GM04504 (cell line): ENCODE results near the gene CLEC2L.

Experiments used
- DNase-seq: peaks from one replicate; pipeline ENCODE4 v3.0.0-alpha.2; 2012; ENCODE audit warnings: low read depth

Gene CLEC2L

DNA sequence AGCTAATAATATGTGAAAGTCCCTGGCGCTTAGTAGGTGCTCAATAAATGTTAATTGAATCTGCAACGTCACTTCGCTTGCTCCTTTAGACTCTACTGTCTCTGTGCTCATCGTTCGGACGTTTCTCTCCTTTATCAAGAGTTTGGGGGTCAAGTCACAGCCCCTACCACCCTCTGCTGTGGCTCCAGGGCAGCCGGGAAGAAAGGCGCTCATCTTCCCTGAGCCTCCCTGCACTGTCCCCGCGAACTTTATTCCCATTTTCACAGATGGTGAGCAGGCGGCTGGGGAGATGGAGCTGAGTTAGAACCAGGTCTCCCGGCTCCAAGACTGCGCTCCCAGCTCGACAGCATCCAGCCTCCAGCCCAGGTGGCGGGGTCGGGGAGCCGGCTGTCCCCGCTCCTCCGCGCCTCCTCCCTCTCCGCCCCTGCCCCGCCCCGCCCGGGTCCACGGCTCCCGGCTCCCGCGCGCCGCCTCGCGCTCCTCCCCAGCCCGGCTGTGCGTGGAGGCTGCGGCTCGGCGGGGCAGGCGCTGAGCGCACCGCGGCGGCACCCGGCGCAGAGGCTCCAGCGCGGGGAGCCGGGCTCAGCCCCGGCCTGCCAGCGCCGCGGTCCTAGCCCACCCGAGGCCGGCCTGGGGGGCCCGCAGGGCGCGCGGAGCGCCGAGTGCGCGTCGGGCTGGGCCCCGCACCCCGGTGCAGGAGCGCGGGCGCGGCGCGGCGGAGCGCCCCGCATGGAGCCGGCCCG is at the start of gene CLEC2L:
Gene CLEC2L (plus strand): TSS at position 487 of the 743 bp plus-strand sequence. CDS start 243 bp downstream, at position 730.
- DNase-seq, result no peak

DNA sequence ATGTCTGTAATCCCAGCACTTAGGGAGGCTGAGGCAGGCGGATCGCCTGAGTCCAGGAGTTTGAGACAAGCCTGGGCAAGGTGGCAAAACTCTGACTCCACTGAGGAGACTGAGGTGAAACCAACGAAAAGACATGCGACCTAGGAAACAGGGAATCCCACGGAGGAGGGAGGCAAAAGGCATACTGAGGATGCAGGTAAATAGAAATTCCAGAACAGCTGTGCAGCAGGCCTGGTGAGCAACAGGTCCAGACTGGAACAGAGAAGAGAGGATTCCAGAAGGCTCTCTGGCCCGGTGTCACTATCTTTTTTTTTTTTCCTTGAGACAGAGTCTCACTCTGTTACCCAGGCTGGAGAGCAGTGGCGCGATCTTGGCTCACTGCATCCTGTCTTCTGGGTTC is 47.3 kb upstream of the CLEC2L start:
- no peak for DNase-seq

DNA sequence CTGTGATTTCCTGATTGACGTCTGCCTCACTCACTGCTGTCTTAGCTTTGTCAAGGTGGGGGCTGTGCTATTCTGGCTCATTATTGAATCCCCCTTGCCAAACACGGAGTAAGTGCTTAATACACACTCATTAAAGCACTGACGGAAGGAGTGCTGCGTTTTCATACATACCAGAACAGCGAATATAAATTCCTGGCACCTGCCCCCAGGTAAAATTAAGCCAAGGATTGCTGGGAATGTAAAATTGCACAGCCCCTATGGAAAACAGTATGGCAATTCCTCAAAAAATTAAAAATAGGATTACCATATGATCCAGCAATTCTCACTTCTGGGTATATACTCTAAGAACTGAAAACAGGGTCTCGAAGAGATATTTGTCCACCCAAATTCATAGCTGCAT is 46.6 kb upstream of the CLEC2L start:
- no peak for DNase-seq

DNA sequence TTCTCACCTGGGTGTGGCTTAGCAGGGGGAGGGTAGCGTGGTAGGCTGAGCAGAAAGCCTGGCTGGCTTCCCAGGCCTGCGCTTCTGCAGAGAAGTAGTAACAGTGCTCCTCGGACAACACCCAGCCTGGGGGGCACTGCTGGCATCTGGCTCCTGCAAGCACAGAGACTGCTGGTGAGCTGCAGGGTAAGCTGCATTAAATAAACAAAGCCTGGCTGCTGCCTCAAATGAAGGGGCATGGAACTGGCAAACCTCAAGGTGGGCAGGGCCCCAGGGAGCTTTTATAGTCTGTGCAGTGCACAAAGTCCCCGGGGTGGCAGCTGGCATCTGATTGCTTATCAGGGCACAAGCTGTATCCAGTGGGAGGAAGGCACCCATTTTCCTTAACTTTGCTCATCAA is 43.9 kb upstream of the CLEC2L start:
- DNase-seq, result no peak

DNA sequence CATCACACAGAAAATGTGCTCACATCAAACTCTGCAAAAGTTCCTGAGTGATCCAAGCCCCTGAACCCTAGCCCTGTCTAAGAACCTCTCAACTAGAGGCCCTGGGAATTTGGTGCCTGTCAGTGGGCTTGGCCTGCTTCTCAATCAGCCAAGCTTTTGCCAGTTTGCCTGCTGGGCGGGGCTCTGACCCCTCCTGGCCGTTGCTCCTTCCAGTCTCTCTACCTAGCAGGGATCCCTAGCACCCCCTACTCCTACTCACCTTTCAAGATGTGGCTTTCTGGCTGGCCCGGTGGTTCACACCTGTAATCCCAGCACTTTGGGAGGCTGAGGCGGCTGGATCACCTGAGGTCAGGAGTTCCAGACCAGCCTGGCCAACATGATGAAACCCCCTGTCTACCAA is 42.1 kb upstream of the CLEC2L start:
- DNase-seq, result no peak

DNA sequence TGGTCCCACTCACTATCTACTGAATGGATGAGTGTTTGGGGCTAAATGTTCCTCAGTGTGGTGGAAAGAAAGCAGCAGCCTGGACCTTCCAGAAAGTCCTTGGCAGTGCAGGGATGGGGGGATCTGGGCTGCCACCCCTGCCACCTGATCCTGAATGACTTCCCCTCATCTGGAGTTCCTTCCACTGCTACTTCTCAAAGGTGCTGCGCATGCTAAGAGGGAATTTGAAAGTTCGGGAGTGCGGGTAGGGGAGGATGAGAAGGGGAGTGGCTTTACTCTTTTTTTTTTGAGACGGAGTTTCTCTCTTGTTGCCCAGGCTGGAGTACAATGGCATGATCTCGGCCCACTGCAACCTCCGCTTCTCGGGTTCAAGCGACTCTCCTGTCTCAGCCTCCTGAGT is 41.4 kb upstream of the CLEC2L start:
- DNase-seq, result no peak

DNA sequence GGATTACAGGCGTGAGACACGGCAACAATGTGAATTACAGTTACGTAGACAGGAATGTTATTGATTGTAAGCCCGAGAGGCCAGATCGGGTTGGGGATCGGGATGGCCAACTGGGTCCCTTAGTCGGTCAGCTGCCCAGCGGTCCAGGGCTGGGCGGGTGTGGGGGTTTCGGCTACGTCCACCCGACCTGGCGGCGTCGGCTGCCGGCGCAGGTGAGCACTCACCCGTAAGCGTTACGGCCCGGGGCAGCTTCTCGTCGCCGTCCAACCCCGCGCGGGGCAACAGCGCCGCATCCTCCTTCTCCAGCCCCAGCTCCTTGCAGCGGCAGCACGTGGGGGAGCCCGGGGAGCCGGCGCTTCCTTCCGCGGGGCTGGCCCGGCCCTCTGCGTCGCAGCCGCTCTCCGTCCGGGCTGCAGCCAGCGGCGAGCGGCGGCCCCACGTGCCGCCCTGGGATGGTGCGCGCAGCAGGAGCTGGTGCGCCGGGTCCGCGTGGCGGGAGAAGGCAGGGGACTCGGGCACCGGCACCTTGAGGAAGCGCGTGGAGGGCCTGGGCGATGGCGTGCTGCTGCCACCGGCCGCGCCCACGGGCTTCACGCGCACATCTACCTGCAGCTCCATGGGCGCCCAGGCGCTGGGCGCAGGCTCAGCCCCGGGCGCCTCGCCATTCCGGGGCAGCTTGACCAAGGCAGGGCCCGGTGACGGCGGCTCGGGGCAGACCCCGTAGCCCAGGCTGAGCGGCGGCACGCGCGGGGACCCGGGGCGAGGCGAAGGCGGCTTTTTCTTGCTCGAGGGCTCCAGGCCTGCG is 40.6 kb upstream of the CLEC2L start:
- no peak for DNase-seq

DNA sequence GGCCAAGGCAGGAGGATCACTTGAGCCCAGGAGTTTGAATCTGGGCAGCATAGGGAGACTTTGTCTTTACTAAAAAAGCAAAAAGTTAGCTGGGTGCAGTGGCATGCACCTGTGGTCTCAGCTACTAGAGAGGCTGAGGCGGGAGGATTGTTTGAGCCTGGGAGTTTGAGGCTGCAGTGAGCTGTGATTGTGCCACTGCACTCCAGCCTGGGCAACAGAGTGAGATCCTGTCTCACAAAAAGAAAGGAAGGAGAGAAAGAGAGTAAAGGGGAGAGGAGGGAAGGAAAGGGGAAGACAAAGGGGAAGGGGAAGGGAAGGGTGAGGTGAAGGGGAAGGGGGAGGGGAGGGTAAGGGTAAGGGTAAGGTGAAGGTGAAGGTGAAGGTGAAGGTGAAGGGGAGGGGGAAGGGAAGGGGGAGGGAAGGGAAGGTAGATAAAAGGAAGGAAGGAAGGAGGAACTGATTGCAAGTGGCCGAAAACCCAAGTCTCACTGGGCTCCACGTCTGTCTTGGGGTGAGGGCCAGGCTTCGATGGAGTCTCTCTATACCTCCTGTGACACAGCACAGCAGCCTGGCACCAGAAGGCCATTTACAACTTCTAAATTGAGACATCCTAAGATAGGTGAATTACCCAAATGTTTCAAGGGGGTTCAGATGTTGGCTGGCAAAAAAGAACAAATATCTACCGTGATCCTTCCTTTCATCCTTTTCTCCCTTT is 36.0 kb upstream of the CLEC2L start:
- DNase-seq, result no peak

DNA sequence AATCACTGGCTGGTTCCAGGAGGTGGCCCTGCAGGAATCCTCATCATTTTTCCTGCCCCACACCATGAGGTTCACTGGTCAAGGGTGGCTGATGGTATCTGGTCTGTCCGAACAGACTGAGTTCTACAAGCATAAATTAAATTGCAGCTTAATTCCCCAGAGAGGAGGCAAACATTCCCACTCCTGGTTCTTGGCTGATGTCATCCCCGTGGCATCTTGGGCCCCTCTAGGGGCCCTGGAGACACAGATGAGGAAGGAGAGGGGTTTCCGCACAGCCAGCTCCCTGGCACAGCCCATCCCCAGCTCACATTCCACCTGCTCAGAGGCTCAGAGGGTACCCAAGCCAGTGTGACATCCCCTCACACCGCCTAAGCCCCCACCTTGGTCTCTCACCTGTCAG is 34.7 kb upstream of the CLEC2L start:
- DNase-seq, result no peak

DNA sequence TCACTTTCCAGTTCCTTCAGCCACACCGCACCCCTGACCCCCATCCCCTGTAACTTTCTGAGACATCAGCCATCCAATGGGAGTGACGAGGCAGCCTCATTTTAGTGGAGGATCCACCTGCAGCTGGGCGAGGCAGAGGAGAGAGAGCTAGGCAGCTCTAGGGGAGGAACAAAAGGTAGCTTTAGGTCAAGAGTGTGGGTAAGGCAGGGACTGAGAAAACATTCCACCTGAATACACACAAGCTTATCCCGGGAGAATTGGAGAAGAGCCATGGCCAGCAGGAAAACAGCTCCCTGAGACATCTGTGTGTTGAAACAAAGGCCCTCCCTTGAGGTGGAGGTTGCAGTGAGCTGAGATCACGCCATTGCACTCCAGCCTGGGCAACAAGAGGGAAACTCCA is 33.4 kb upstream of the CLEC2L start:
- no peak for DNase-seq

DNA sequence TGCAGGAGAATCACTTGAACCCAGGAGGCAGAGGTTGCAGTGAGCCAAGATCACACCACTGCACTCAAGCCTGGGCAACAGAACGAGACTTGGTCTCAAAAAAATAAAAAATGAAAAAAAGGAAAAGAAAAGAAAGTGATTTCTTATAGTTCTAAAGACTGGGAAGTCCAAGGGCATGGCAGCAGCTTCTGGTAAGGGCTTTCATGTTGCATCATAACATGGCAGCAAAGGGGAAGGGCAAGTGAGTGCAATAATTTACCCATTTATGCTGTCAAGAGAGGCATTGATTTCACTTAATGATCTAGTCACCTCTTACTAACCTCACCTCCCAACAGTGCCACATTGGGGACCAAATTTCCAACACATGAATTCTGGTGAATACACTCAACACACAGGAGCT is 31.2 kb upstream of the CLEC2L start:
- DNase-seq, result no peak

DNA sequence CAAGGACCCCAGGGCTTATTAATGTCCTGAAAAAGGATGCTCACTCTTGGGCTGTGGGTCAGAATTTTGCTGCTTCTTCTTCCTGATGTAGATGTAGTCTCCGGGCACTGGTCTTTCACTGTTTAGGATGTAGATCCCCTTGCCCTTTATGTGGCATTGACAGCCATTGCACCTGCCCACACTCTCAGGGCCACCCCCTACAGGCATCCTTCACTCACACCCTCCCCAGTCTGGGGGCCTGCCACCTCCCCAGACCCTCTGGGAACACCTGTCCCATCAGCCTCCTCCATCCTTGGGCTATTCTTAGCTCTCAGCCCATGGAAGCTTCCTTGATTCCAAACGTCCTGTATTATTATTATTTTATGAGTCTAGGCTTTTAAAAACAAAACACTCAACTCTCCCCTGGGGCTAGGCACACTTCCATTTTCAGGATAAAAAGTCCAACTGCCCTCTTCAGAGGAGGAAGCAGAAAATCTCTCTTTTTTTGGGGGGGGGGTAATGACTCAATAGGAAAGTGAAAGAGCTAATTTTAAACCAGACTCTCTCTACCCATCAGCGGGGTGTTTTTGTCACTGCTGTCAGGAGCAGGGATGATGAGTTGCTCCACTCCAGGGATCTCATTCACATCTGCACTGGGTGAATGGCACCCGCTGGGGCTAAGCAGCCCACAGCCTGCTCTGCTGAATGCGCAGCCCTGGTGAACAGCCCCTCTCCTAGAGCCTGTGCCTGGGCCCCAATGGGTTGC is 28.5 kb upstream of the CLEC2L start:
- no peak for DNase-seq

DNA sequence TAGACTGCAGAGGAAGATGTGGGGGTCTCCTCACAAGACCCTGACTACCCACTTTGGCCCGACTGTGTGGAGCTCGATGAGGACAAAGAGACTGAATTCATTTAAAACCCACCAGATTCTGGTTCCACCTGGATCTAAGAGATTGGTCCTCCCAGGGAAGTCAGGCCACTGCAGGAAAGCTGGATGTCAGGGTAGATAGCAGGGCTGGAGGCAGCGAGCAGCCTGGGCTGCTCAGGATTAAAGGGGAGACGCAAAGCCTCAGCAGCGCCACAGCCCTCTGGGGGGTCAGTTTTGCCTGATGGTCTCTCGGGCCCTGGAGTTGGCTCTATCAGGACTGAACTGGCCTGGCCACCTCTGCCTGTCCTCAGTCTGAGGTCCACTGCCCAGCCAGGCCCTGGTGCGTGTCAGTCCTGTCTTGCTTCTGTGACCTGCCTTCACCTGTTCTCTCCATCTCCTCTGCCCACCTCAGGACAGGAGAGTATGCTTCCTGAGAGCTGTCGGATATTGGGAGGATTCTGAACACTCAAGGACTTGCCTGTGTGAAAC is 27.8 kb upstream of the CLEC2L start:
- no peak for DNase-seq

DNA sequence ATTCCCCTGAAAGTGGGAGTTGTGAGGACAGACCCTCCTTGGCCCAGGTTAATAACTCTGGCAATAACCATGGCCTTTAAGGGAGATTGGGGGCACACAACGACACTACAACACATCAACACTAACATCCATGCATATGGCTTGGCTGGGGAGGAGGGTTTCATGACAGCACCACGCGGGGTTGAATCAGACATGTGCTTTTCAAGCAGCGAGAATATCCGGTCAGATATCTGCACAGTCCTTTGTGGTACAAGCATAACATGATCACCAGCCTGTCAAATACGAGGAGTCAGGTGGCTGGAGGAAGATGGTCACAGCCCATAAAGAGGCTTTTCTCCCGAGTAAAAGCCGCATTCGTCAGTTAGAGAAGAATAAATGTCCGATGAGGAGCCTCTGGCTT is 27.0 kb upstream of the CLEC2L start:
- DNase-seq, result no peak

DNA sequence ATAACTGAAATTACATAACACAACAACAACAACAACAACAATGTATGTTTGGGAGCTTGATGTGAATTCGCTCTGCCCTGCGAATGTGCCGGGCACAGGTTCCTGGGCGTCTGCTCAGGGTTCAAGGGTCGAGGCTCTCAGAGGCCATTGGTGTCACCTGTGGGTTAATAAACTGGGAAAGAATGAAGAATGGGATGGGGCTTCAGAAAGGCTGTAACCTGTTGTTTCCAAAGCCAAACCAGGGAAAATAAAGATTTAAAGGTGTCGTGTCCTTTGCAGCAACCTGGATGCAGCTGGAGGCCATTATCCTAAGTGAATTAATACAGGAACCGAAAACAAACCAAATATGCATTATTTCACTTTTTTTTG is 22.7 kb upstream of the CLEC2L start:
- DNase-seq, result no peak

DNA sequence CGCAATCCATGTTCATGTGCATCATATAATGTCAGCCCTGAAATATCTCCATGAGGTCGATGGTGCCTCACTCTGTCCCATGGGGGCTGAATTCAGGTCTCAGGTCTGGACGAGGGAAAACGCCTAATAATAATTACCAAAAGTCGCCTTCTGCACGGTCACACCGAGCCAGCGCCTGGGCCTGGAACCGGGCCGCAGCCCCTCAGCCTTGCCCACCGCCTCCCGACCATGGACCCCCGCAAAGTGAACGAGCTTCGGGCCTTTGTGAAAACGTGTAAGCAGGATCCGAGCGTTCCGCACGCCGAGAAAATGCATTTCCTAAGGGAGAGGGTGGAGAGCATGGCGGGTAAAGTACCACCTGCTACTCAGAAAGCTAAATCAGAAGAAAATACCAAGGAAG is 21.3 kb upstream of the CLEC2L start:
- DNase-seq, result no peak

DNA sequence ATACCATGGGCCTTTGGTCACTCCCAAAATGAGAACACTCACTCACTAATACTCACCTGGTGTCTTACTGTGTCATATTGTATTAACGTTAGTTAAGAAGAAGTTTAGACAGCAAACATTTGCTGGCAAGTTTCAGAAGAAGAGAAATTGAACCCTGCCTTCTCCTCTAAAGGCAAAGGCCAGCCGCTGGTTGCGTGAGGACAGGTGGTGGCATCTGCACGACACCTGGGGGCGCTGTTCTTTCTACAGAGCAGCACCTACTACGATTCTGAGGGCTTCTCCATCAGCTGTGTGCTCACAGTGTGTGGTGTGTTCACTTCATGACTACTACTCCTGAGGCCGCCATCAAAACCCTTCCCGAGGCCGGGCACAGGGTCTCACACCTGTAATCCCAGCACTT is 17.9 kb upstream of the CLEC2L start:
- no peak for DNase-seq

DNA sequence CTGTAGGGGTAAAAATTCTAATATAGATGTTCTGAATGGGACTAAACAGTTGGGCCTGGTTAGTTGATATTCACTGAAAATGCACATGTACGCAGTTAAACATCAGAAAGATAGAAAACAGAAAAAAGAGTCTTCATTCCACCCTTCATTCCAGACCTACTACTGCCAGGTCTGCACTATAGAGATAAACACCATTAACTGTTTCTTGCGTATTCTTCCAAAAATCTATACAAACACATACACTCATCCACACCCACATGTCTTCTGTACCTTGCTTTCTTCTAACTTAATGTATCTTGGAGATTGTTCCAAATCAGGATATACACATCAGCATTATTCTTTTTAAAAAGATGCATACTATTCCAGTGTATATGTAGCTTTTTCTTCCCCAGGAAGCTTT is 13.9 kb upstream of the CLEC2L start:
- DNase-seq, result no peak

DNA sequence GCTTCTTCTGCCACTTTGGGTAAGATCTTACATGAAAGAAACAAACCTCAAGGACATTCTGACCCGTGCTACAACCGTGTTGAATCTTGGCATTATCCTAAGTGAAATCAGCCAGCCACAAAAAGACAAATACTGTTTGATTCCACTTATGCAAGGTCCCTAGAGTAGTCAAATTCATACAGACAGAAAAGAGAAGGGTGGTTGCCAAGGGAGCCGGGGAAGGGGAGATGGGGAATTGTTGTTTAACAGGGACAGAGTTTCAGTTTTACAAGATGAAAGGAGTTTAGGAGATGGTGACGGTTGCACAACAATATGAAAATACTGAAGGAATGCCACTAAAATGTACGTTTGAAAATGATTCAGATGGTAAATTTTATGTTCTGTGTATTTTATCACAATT is 12.2 kb upstream of the CLEC2L start:
- no peak for DNase-seq

DNA sequence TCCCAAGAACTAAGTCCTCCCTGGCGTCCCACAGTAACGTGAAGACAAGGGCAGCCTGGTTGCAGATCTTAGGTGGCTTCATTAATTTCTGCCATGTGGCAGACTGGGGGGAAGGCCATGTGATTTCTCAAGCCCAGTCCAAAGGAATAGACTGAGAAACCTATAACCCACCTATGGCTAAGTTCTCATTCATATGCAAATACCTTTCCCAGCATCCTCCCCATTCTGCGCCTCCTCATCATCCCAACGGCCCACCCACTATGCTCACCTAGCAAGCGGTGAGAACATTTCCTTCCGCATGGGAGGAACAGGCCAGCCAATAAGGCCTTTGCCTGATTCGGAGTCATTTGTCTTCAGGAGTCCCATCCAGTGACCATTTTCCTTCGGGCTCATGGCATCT is 8.2 kb upstream of the CLEC2L start:
- no peak for DNase-seq

DNA sequence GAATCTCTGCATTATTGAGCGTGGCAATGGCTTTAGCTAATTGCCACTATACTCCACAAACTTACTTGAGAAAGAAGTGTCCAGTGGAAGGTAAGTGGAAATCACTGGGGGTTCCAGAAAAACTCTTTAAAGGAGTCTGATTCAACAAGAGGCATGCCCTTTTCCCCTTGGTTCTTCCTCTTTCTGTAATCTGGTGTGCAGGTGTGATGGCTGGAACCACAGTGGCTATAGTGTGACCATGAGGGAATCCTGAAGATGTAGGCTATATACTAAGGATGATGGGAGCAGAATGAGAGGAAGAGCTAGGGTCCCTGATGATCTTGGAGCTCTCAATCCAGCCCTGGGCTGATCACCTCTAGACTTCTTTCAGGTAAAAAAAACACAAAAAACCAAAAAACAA is 2.0 kb upstream of the CLEC2L start:
- DNase-seq, result no peak

DNA sequence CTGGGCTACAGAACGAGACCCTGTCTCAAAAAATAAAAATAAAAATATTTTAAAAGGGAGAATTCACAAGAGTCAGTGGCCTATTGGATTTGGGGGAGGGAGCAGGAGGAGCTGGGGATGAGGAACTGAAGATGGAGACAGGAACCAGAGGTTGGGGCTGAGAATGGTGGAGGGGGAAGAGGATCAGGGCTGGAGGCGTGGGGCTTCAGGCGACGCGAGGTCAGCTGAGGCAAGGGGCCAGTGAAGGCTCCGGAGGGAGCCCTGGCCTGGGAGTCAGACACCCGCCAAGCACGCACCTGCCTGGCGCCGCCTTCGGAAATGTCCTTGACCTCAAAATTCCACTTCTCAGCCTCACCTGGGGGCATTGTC is 671 bp upstream of the CLEC2L start:
- DNase-seq, result no peak
